Stimulated activated CD4-positive, alpha-beta T cell treated with anti-CD3 and anti-CD28 coated beads, Interleukin-12 subunit alpha, Interleukin-12 subunit beta, amount 100 ng/mL, for 24 hours (primary cell): ENCODE results near the gene NKD1.

ENCODE experiments used
- DNase-seq, 2 experiments: peaks; one replicate each; pipeline ENCODE4 v3.0.0-alpha.2; 2020; ENCODE audit warnings: low read depth in 2 of 2

The NKD1 gene

DNA sequence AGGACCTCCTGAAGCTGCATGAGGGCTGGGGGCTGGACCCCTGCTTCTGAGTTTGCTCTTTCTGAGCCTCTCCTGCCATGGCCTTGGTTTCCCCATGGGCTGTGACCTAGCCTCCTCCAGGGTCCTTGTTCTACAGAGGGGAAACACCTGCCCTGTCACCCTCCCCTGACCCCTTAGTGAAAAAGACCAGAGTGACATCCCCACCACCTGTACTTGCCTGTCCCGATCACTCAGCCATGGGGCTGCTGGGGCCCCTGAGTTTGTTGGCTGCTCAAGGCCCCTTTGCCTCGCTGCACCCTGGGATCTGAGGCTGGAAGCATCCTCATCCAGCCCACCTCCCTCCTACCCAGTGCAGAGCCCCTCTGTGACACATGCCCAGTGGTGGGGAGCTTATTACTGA lies 146.0 kb downstream of the NKD1 start:
- no peak for DNase-seq

- DNase-seq = no peak
Observed at GRCh38 chr16:50695017-50696000, 147.1 kb downstream of the NKD1 start.

DNA sequence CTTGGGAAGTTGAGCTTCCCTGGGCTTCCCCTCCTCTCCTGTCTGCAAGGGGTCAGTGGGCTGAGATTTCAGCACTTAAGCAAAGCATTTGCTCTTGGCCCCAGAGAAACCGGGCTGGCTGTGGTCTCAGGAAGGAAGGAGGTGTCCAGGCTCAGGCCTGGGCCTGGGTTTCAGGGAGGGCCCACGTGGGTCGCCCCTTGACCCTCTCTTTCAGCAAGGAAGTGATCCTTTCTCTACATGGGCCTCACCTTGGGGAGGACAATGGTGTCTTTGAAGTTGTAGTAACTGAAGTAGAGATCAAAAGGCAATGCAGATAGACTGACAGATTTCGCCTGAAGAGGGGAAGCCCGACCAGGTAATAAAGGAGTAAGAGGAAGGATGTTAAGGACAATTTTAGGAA lies 147.9 kb downstream of the NKD1 start:
- DNase-seq = no peak

DNA sequence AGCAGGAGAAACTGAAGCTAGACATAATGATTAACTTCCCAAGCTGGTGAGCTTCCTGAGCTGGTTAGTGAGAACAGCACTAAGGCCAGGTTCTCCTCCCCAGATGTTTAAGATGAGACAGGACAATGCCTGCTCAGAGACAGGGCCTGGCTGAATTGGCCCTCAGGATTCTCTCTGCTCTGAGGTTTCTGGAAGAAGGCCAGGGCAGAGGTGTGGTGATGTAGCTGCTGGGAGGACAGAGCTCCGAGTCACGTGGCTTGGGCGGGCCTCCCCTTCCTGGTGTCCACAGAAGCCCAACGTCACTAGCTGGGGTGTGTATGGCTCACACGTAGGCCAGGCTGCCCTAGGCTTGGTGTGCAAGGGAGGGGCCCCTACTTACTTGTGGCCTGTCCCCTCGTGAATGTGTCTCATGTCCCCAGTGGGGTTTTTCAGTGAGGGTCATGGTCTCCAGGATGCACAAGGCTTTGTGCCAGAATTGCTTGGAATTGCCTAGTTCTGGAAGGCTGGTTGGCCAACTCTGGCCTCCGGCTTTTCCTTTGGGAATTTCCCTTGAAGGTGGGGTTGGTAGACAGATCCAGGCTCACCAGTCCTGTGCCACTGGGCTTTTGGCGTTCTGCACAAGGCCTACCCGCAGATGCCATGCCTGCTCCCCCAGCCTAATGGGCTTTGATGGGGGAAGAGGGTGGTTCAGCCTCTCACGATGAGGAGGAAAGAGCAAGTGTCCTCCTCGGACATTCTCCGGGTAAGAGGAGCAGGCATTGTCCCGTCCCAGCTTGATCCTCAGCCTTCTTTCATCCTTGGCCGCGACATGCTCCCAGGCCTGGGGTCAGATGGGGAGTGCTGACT lies 148.6 kb downstream of the NKD1 start:
- peak in 1 of 2 experiments; percentile 52 for DNase-seq

DNA sequence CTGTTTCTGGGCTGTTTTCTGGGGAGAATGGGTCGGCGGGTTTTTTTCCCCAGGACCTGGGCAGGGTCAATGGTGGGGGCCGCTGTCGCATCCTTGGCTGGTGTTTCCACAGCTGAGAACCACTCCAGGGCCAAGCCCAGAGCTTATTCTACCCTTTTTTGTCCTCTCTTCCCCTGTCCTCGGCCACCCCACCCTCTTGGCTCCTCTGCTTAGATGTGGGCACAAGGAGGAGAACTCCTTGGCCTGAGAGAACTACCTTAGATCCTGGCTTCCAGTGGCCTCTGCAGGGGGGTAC lies 149.2 kb downstream of the NKD1 start:
- no peak for DNase-seq

- DNase-seq = peak in 1 of 2 experiments; percentile 61
Observed at GRCh38 chr16:50697881-50698767, 149.9 kb downstream of the NKD1 start.
